ENCODE data around the gene SAMD4B.
"Not testable (repeated sequence)": the region's sequence is repeated elsewhere in the genome, so short reads cannot be mapped to it uniquely, and the experiment has no call there.

The SAMD4B gene

GRCh38 chr19:39365531-39365930, 23.3 kb downstream of the SAMD4B start:
- no peak for DNase-seq

GRCh38 chr19:39369200-39369599, 27.0 kb downstream of the SAMD4B start:
- no peak for DNase-seq

DNA sequence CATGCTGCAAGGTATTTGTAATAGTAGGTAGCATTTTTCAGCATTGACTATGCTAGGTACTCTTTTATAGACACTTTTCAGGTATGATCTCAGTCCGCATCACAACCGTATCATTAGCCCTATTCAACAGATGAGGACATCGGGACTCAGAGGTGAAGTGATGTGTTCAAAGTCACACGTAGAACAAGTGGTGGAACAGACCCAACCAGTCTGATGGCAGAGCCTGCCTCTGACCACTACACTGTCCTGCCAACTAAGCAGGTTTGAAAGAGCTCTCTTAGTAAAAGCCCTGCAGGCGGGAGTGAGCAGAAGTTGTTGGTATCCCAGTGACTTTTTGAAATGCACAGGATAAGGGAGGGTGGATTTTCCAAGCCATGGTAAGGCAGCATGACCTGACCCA, 28.5 kb downstream of the SAMD4B start:
- DNase-seq: no peak

- no peak for DNase-seq
These were observed 30.0 kb downstream of the SAMD4B start for GRCh38 chr19:39372047-39372802.

DNA sequence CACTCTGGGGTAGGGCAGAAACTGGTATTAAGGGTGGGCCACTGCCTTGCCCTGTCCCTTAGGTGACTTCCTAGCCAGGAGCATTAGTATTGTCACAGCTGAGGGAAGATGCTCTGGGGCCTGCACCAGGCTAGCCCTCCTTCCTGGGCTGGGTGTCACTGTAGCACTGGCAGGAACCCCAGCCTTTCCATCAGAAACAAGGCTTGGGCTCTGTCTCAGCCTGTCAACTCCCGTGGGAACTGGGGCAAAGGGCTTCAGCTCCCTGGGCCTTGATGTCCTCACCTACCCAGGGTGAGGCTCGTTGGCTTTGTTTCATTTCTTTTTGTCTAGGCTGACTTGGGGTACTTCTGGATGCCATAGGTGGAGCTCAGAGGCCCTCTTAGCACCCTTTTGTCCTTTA, 30.7 kb downstream of the SAMD4B start:
- DNase-seq: no peak

DNA sequence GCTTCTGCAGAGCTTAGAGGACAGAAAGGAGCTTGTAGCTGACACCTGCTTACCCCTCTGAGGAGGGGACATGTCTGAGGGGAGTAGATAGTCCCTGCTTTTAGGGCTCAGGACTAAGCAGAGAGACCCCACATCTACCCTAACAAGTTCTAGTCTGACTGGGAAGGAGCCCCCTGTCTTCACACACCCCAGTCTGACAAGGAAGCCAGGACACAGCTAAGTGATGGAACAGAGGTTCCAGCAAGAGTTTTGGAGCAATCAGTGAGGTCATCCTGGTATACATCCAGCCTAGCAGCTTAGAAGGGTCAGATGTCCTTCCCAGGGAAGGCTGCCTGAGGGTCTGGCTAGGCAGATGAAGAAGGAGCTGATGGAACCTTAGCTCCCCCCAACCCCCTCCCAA, 33.7 kb downstream of the SAMD4B start:
- no peak for DNase-seq

GRCh38 chr19:39377373-39378362, 35.4 kb downstream of the SAMD4B start:
- DNase-seq: no peak

DNA sequence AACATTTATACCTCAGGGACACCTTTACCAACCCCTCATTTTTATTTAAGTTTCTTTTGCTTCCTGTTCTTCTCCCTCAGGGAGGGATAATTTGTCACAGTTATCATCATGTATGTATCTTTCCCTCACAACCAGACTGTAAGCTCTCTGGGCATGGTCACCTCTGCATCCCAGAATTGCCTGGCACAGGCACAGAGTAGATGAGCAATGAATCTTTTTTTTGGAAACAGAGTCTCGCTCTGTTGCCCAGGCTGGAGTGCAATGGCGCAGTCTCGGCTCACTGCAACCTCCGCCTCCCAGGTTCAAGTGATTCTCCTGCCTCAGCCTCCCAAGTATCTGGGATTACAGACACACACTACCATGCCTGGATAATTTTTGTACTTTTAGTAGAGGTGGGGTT, 37.1 kb downstream of the SAMD4B start:
- DNase-seq: not testable (repeated sequence)

DNA sequence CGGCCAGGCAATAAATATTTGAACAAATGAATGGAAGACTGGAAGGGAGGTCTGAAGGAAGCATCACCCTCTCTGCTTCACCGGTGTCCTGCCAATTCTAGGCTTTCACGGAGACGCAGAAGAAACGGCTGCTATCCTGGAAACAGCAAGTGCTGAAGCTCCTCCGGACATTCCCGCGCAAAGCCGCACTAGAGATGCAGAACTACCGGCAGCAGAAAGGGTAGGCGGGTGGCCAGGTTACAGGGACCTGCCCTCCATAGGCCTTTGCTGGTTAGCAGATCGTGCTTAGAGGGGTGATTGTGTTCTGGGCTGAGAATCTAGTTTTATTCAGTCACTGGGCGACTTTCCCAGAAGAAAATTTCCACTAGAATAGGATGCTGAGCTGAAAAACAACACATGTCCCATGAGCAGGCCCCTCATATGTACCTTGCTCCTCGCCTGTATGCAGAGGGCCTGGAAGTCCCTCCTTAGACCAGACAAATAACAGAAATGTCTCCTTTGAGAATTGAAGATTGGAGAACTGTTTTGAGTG, 37.7 kb downstream of the SAMD4B start:
- no peak for DNase-seq

DNA sequence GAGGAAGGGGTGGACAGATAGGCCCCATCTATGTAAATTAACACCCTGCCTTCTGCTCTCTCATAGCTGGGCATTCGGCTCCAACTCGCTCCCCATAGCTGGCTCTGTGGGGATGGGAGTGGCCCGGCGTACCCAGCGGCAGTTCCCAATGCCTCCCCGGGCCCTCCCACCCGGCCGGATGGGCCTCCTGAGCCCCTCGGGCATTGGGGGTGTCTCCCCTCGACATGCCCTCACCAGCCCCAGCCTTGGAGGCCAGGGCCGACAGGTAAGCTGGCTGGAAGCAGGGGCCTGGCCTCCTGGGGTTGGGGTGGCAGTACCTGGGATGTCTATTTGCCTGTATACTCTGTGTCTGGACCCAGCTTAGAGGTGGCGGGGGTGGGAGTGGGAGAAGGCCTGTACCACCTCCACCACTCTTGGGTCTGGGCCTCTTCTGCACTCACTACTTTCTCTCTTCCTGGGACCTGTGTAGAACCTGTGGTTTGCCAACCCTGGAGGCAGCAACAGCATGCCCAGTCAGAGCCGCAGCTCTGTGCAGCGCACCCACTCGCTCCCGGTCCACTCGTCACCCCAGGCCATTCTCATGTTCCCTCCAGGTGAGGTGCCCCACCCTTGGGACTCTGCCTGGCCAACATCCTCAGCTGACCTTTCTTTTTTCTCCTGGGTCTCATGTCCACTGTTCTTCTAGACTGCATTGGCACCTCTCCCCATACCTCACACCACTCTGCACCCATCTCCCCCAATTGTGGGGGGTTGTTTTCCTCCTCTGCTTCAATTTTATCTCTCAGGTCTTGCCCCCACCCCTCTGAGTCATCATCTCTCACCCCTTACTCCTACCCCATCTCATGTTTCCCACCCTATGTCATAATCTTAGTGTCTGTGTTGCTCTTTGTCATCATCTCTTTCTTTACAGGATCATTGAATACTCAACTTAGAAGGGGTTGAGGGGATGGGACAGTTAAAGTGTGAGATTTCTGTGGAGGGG, 38.6 kb downstream of the SAMD4B start:
- no peak for DNase-seq

DNA sequence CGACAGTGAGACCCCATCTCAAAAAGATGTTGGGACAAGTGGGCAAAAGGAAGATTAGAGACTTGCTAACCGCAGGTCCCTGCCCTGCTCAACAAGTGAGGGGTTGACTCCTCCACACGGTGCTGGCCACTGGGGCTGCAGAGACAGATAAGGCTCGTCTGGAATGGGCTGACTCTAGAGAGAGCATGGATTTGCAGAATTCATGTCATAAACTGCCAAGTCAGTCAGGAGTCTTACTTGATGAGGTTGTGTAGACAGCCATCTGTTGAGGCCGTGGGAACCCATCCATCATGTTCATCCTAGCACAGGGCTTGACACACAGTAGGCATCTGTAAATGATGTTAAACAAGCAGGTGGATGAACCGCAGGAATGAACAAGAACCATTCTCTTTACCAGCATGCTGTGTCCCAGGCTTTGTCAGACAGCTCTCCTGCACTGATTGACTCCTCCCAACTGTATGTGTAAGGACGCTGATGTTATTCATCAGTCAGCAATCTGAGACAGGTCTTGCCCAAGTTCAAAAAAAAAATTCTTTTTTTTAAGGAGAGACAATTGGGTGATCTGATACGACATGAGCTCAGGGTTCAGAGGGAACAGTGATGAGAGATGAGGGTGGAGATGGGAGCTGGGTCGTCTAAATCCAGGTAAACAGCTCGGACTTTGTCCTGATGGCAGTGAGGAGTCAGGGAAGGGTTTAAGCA, 39.8 kb downstream of the SAMD4B start:
- no peak for DNase-seq

GRCh38 chr19:39382991-39383828, 41.0 kb downstream of the SAMD4B start:
- DNase-seq: no peak

DNA sequence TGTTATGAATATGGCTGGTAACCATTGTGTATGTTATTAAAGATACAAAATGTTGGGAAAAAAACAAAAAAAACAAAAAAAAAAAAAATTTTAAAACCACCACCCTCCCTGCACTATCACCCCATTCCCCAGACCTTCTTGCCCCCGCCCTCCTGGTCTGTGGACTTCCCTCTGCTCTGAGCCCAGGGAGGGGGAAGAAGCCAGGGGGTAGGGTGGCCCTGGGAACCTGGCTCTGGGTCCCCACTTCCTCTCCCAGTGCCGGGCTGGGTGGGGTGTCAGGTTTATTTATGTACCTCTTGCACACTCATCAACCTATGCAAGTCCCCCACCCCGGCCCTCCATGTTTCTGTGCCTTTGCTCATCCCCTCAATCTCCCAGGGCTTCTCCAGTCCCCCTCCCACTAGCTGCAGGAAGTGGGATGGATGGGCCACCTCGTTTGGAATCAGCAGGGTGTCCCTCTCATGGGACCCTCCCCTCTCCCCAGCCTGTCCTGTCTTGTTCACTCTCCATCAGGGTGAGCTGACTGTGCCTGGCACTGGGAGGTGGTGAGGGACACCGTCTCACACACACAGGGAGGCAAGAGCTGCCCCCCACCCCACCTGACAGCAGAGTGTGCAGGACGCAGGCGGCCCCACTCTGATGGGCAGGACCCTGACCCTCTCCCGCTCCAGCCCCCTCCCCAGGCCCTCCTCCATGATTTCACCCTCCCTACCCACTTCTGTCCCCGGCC, 42.8 kb downstream of the SAMD4B start:
- no peak for DNase-seq

DNA sequence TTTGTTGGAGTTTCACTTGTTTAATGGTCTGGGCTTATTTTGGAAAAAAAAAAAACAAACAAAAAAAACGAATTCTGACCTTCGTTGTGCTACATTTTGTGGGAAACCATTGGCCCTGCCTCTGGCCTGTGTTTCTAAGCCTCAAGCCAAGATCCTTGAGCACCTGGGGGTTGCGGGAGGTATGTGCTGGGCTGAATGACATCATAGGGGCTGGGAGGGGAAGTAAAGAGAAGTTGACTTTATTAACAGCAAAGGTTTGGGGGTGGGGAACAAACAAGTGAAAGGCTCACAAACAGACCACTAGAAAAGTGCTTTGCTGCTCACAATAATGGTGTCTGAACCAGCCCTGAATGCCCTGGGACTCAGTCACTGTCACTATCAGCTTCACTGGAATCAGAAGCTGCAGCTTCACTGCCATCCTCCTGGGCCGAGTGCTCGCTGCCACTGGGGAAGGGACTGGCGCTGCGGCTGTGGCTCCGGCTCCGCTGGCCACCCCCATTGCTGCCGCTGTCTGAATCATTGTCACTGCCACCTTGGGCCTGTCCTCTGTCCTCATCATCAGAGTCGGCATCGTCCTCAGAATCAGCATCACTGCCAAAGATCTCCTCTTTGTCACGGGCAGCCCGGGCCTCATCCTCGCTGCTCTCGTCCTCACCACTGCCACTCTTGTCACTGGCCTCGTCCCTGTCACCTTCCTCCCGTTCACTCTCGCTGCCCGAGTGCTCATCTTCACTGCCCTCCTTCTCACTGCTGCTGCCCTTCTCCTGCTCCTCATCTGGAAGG, 43.6 kb downstream of the SAMD4B start:
- no peak for DNase-seq

DNA sequence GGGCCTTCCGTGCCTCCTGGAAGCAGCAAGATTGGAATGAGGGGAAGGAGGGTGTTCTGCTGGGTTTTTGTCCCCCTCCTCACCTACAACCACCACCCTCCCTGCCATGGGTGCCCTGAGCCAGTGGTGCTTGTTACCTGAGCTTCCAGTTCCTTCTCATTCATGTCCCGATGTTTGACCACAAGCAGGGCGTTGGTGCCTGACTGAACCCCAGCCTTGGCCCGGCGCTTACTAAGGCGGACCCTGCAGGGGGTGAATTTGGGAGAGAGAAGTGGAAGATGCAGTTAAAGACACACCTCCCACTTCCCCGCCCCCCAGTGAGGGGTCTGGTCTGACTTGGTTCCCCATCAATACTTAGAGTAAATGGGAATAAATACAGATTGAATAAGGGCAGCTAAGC, 44.3 kb downstream of the SAMD4B start:
- no peak for DNase-seq

- no peak for DNase-seq
These were observed 46.4 kb downstream of the SAMD4B start for GRCh38 chr19:39388657-39389056.

GRCh38 chr19:39389631-39390414, 47.6 kb downstream of the SAMD4B start:
- DNase-seq: no peak

GRCh38 chr19:39390451-39390750, 48.2 kb downstream of the SAMD4B start:
- no peak for DNase-seq
